ENCODE measurements around the gene PLEKHO1. TPM values are rescaled to one million over a fixed set of nuclear protein-coding genes. Genes with fewer than 3 reads are reported as not detected.
"Not testable (repeated sequence)": the region's sequence is repeated elsewhere in the genome, so short reads cannot be mapped to it uniquely, and the experiment has no call there.

Gene PLEKHO1
- total RNA-seq, 4 donors from 2014 or later = 5.2 to 23.1 (median 14.2) TPM

DNA sequence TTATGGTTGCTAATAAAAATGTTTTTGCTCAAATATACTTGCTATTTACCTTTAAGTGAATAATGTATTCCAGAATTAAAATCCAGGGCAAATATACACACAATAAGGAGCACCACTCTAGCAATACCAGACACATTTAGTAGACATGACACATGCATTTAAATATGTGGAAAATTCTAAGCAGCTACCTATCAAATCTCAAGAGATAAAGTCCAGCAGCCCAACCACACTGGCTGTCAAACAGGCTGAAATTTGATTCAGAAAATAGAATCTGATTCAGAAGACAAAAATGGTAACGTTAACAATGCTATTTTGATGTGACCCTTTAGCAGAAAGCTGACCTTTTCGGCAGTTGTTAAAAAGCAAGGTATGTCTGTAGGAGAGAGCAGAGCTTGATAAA is 42.3 kb downstream of the PLEKHO1 start:
- no peaks in the 10 kb centered on the region for H3K4me1 ChIP-seq
- no peaks in the 10 kb centered on the region for H3K36me3 ChIP-seq
- H3K9me3 ChIP-seq = no peaks in the 10 kb centered on the region
- no peak overlapping the region for H3K4me3 ChIP-seq (replicated peaks in 1 of 3)
- intact Hi-C loops (cut with DNase I) = no loop called here
- WGBS, 2 donors = 78 to 82% methylated on average over 2 of the region's 2 CpGs
- H3K27me3 ChIP-seq = no peaks in the 10 kb centered on the region
- TF ChIP-seq, protein P1, sequence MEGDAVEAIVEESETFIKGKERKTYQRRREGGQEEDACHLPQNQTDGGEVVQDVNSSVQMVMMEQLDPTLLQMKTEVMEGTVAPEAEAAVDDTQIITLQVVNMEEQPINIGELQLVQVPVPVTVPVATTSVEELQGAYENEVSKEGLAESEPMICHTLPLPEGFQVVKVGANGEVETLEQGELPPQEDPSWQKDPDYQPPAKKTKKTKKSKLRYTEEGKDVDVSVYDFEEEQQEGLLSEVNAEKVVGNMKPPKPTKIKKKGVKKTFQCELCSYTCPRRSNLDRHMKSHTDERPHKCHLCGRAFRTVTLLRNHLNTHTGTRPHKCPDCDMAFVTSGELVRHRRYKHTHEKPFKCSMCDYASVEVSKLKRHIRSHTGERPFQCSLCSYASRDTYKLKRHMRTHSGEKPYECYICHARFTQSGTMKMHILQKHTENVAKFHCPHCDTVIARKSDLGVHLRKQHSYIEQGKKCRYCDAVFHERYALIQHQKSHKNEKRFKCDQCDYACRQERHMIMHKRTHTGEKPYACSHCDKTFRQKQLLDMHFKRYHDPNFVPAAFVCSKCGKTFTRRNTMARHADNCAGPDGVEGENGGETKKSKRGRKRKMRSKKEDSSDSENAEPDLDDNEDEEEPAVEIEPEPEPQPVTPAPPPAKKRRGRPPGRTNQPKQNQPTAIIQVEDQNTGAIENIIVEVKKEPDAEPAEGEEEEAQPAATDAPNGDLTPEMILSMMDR (IDR thresholded peaks at IDR 0.05) = no peak
- TF ChIP-seq POLR2A (IDR thresholded peaks at IDR 0.05) = no peak
- no peak for DNase-seq
- H3K27ac ChIP-seq = no peak overlapping the region

DNA sequence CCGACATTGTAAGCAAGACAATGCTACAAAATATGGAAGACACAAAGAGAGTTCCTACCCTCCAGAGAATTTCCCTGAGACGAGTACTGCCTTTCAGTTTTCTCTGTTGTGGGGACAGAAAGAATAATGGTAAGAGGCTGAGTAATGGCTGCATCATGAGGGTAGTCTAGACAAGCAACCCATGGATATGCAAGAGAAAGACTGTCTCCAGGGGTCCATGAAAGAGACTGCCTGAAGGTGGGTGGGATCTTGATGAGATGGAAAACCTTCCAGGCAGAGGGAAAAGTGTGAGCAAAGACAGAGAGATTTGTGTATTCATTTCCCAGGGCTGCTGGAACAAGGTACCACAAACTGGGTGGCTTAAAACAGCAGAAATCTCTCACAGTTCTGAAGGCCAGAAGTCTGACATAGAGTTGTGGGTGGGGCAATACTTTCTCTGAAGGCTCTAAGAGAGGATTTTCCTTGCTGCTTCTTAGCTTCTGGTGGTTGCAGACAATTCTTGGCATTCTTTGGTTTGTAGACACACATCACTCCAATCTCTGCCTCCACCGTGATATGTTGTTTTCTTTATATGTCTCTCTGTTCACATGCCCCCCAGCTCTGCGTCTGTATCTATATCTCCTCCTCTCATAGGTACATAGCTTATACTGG is 44.8 kb downstream of the PLEKHO1 start:
- H3K27ac ChIP-seq = no peak overlapping the region
- H3K36me3 ChIP-seq = no peaks in the 10 kb centered on the region
- 80 to 89% methylated on average over 4 of the region's 4 CpGs for WGBS, 2 donors
- no peaks in the 10 kb centered on the region for H3K27me3 ChIP-seq
- intact Hi-C loops (cut with DNase I) = no loop called here
- TF ChIP-seq, protein P1 (IDR thresholded peaks at IDR 0.05) = no peak
- no peak for TF ChIP-seq POLR2A (IDR thresholded peaks at IDR 0.05)
- H3K9me3 ChIP-seq = no peaks in the 10 kb centered on the region
- no peak for DNase-seq
- no peaks in the 10 kb centered on the region for H3K4me1 ChIP-seq
- H3K4me3 ChIP-seq (replicated peaks in 1 of 3) = no peak overlapping the region

DNA sequence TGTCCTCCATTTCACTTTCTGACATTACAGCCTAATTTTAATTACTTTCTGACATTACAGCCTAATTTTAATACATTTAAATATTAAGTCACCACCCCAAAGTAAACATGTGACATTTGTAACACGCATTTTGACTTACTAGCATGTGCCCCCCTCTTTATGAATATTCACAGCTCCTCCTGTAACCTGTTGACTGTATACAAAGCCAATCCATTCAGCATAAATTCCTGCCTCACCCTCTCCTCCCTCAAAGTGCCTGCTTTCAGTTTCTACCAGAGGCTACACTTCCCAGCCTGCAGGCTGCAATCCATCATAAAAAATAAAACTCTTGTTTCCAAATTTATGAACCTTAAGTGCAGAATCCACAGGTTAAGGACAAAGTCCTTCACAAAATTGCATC is 46.7 kb downstream of the PLEKHO1 start:
- TF ChIP-seq, protein P1 (IDR thresholded peaks at IDR 0.05) = no peak
- Histone ChIP-seq H3K9me3 (no peaks in the 10 kb centered on the region), H3K4me1 (no peaks in the 10 kb centered on the region), H3K4me3 (replicated peaks in 1 of 3) (no peak overlapping the region), H3K36me3 (no peaks in the 10 kb centered on the region), H3K27me3 (no peaks in the 10 kb centered on the region), H3K27ac (no peak overlapping the region)
- 72 to 89% methylated on average over 1 of the region's 1 CpG for WGBS, 2 donors
- intact Hi-C loops (cut with DNase I) = no loop called here
- no peak for DNase-seq

DNA sequence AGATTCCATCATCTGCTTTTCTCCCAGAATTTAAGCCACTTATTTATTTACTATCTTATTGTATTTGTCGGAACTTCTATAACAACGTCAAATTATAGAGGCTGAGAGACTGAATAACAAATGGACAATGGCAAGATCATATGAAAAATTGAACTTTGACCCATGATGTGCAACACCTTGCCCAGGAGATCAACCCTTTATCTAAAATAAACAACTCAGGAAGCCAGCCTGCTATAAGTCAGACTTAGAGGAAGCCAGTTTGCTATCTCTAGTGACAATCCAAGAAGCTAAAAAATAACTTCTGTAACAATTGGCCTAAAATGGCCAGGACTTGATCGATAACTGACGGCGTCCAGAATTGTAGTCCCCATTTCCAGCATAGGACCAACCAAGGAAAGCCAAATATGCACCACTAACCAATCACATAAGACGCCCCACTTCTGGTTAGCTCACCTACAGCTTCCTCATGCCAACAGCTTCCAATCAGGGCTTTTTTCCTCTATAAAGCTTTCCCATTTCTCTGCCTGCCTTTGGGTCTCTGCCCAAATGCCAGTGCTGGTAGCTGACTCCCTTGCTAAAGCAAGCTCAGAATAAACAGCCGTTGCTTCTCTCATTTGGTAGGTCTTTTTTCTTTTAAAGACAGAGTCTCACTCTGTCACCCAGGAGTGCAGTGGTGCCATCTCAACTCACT is 57.7 kb downstream of the PLEKHO1 start:
- intact Hi-C loops (cut with DNase I) = no loop called here
- no peak overlapping the region for H3K27ac ChIP-seq
- H3K4me1 ChIP-seq = no peaks in the 10 kb centered on the region
- 87 to 91% methylated on average over 7 of the region's 7 CpGs for WGBS, 2 donors
- TF ChIP-seq POLR2A (IDR thresholded peaks at IDR 0.05) = no peak
- TF ChIP-seq, protein P1 (IDR thresholded peaks at IDR 0.05) = no peak
- no peaks in the 10 kb centered on the region for H3K9me3 ChIP-seq
- H3K4me3 ChIP-seq (replicated peaks in 1 of 3) = no peak overlapping the region
- DNase-seq = no peak
- no peaks in the 10 kb centered on the region for H3K36me3 ChIP-seq
- no peaks in the 10 kb centered on the region for H3K27me3 ChIP-seq

DNA sequence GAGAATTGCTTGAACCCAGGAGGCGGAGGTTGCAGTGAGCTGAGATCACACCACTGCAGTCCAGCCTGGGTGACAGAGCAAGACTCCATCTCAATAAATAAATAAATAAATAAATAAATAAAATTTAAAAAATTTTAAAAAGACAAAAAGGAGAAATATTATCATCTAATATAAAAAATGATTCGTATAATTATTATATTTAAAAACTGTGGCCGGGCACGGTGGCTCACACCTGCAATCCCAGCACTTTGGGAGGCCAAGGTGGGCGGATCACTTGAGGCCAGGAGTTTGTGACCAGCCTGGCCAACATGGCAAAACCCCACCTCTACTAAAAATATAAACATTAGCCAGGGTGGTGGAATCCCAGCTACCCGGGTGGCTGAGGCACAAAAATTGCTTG is 58.7 kb downstream of the PLEKHO1 start:
- H3K4me3 ChIP-seq (replicated peaks in 1 of 3); H3K36me3 ChIP-seq; H3K27ac ChIP-seq; DNase-seq; H3K9me3 ChIP-seq; intact Hi-C loops (cut with DNase I); H3K27me3 ChIP-seq; H3K4me1 ChIP-seq: not testable (repeated sequence)
- WGBS, 2 donors = 82 to 89% methylated on average over 6 of the region's 6 CpGs

Other genes starting within 250 kb of the PLEKHO1 start
- gene SV2A, start 232.1 kb upstream of the PLEKHO1 start, total RNA-seq = 1 to 10 TPM; 3.0 to 5.9 (median 4.0) TPM
- 10 to 100 TPM; 10.2 to 17.9 (median 12.4) TPM for gene SF3B4, start 222.1 kb upstream of the PLEKHO1 start, total RNA-seq
- gene MTMR11, start 213.0 kb upstream of the PLEKHO1 start, total RNA-seq = 1 to 10 TPM; 2.0 to 8.6 (median 5.6) TPM
- 10 to 100 TPM; 15.9 to 39.2 (median 23.2) TPM for gene OTUD7B, start 139.2 kb upstream of the PLEKHO1 start, total RNA-seq
- 10 to 100 TPM; 50.3 to 64.3 (median 57.1) TPM for gene VPS45, start 82.1 kb upstream of the PLEKHO1 start, total RNA-seq
- 10 to 100 TPM; 19.3 to 25.8 (median 24.5) TPM for gene ANP32E, start 86.2 kb downstream of the PLEKHO1 start, total RNA-seq
- gene CA14, start 107.9 kb downstream of the PLEKHO1 start, total RNA-seq = under 1 TPM in 2 of 4 donors, not detected in 2; 0.22 to 0.27 TPM
- 100 to 1,000 TPM; 114 to 133 (median 116) TPM for gene APH1A, start 119.1 kb downstream of the PLEKHO1 start, total RNA-seq
- gene C1orf54, start 122.9 kb downstream of the PLEKHO1 start, total RNA-seq = 10 to 100 TPM in 1 of 4 donors, 1 to 10 TPM in 3; 2.7 to 11.7 (median 4.3) TPM
- 1 to 10 TPM; 2.9 to 7.9 (median 5.4) TPM for gene CIART, start 132.6 kb downstream of the PLEKHO1 start, total RNA-seq
- 10 to 100 TPM; 27.4 to 61.0 (median 48.6) TPM for gene MRPS21, start 143.9 kb downstream of the PLEKHO1 start, total RNA-seq
- gene PRPF3, start 171.6 kb downstream of the PLEKHO1 start, total RNA-seq = 10 to 100 TPM; 61.3 to 96.9 (median 68.1) TPM
- gene RPRD2, start 214.2 kb downstream of the PLEKHO1 start, total RNA-seq = 10 to 100 TPM; 26.1 to 39.9 (median 31.6) TPM

Measured in thyroid gland (tissue), 4 donors.